Cardiac muscle cell (in vitro differentiated cells and primary cell): ENCODE results near the gene PSMA3. TPM values are rescaled to one million over a fixed set of nuclear protein-coding genes. Genes with fewer than 3 reads are reported as not detected.

Experiments
- DNase-seq, 2 donors: peaks; one replicate each; pipeline versions ENCODE4 v3.0.0 to v3.0.0-alpha.2; 2010 to 2017; ENCODE audit warnings: low read depth in 1 of 2, low spot score in 1 of 2
- H3K27ac ChIP-seq: fragments of 200-600 bp; sonication (generic); 2 replicates; pipeline ENCODE4 v1.5.1; 2016
- H3K27me3 ChIP-seq: fragments of 200-600 bp; sonication (generic); 2 replicates; pipeline ENCODE4 v1.6.0; 2016; ENCODE audit warnings: control low read depth
- H3K36me3 ChIP-seq: fragments of 200-600 bp; sonication (generic); 2 replicates; pipeline ENCODE4 v1.5.1; 2016; ENCODE audit warnings: control low read depth
- H3K4me1 ChIP-seq: fragments of 200-600 bp; sonication (generic); 2 replicates; pipeline ENCODE4 v1.8.1; 2017; ENCODE audit warnings: low read depth, mild to moderate bottlenecking, mixed run types
- H3K4me3 ChIP-seq: fragments of 200-600 bp; sonication (generic); 2 replicates; pipeline ENCODE4 v1.5.1; 2016; ENCODE audit warnings: mild to moderate bottlenecking
- H3K9me3 ChIP-seq: fragments of 200-600 bp; sonication (generic); 2 replicates; pipeline ENCODE4 v1.5.1; 2017; ENCODE audit warnings: low read depth, mild to moderate bottlenecking, control low read depth
- polyA plus RNA-seq: library from polyadenylated mRNA; unstranded; fragments of >200 nt; fragmentation: Nextera tagmentation; extraction: Ambion mirVana; gene quantifications from 2 replicates; pipeline ENCODE4 v1.2.1, GENCODE V29; 2016
- total RNA-seq: library from RNA; depleted of rRNA; stranded (reverse); fragments of >200 nt; gene quantifications from 2 replicates; pipeline ENCODE4 v1.2.3, GENCODE V29; 2016
- TF ChIP-seq, protein P1 (sequence below): IDR thresholded peaks from 2 replicates; pipeline ENCODE4 v1.5.1; 2012; ENCODE audit warnings: low read depth, mild to moderate bottlenecking, low read length

PSMA3 gene
- total and polyA plus RNA-seq, 2 experiments from 2014 or later = 74.0 to 279 TPM

- TF ChIP-seq, protein P1, sequence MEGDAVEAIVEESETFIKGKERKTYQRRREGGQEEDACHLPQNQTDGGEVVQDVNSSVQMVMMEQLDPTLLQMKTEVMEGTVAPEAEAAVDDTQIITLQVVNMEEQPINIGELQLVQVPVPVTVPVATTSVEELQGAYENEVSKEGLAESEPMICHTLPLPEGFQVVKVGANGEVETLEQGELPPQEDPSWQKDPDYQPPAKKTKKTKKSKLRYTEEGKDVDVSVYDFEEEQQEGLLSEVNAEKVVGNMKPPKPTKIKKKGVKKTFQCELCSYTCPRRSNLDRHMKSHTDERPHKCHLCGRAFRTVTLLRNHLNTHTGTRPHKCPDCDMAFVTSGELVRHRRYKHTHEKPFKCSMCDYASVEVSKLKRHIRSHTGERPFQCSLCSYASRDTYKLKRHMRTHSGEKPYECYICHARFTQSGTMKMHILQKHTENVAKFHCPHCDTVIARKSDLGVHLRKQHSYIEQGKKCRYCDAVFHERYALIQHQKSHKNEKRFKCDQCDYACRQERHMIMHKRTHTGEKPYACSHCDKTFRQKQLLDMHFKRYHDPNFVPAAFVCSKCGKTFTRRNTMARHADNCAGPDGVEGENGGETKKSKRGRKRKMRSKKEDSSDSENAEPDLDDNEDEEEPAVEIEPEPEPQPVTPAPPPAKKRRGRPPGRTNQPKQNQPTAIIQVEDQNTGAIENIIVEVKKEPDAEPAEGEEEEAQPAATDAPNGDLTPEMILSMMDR = no peak
- peaks cover 8% of the 10 kb centered on the region for H3K4me1 ChIP-seq
- no peaks in the 10 kb centered on the region for H3K9me3 ChIP-seq
- no peaks in the 10 kb centered on the region for H3K27me3 ChIP-seq
- no peak for DNase-seq
- no peak overlapping the region for H3K4me3 ChIP-seq
- peaks cover 56% of the 10 kb centered on the region for H3K36me3 ChIP-seq
- no peak overlapping the region for H3K27ac ChIP-seq
Observed at GRCh38 chr14:58291646-58292045, 47.0 kb downstream of the PSMA3 start.

DNA sequence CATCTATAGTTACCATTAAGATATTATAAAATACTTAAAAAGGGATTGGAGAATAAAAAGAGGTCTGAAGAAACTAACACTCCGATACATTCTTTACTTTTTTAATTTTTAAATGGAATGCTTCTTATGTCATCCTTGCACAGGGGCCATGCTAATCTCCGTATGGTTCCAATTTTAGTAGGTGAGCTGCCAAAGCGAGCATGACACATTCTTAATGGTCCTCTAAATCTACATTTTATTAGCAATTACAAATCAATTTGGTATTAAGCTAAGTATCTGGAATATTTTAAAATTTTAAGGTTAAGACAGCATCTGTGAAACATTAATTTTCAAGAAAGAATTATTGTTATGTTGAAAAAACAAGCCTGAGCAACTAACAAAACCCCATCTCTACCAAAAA lies 47.5 kb downstream of the PSMA3 start:
- no peak for DNase-seq
- Histone ChIP-seq H3K9me3 (no peaks in the 10 kb centered on the region), H3K27ac (no peak overlapping the region), H3K27me3 (no peaks in the 10 kb centered on the region), H3K36me3 (peaks cover 52% of the 10 kb centered on the region), H3K4me1 (peaks cover 12% of the 10 kb centered on the region), H3K4me3 (no peak overlapping the region)
- TF ChIP-seq, protein P1 = no peak

GRCh38 chr14:58294201-58294600 lies 49.6 kb downstream of the PSMA3 start:
- no peaks in the 10 kb centered on the region for H3K9me3 ChIP-seq
- H3K27ac ChIP-seq = no peak overlapping the region
- peaks cover 12% of the 10 kb centered on the region for H3K4me1 ChIP-seq
- no peak overlapping the region for H3K4me3 ChIP-seq
- TF ChIP-seq, protein P1 = no peak
- peaks cover 46% of the 10 kb centered on the region for H3K36me3 ChIP-seq
- no peaks in the 10 kb centered on the region for H3K27me3 ChIP-seq
- no peak for DNase-seq

DNA sequence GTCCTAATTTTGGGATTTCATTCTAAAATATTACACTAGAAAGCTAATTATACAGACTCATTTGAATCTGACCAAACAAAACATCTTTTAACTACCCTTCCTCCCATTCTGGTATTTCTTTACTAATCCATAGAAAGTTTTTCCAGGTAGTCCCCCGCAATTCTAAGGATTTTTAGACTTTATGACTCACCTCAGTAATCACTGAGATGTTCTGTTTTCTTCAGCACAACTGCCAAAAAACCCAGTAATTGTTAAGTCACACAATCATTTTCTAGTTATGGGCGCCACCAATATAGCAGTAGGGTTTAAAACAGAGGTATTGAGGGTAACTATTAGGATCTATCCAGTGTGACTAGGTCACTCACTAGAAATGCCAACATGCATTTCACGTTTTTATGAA lies 52.1 kb downstream of the PSMA3 start:
- DNase-seq = peak in 1 of 2 donors; percentile 22
- TF ChIP-seq, protein P1 = no peak
- Histone ChIP-seq H3K4me1 (peaks cover 22% of the 10 kb centered on the region), H3K27ac (peak overlapping the region; percentile 98), H3K4me3 (peak overlapping the region; percentile 57), H3K9me3 (no peaks in the 10 kb centered on the region), H3K27me3 (no peaks in the 10 kb centered on the region), H3K36me3 (peaks cover 26% of the 10 kb centered on the region)

- Histone ChIP-seq H3K27ac (peak overlapping the region; percentile 98), H3K9me3 (no peaks in the 10 kb centered on the region), H3K4me3 (peak overlapping the region; percentile 57), H3K4me1 (peaks cover 22% of the 10 kb centered on the region), H3K27me3 (no peaks in the 10 kb centered on the region), H3K36me3 (peaks cover 21% of the 10 kb centered on the region)
- DNase-seq = no peak
- TF ChIP-seq, protein P1 = no peak
Observed at GRCh38 chr14:58297412-58297761, 52.7 kb downstream of the PSMA3 start.
